Mesodermal cell (in vitro differentiated cells): ENCODE data around the gene AMBRA1.
A peak's percentile ranks its signal among the peaks of the same experiment; 100 is the strongest.

Experiments used
- H3K27ac ChIP-seq: 2 replicates; pipeline ENCODE4 v1.7.0; 2013; ENCODE audit warnings: mild to moderate bottlenecking, low read depth, low read length, moderate library complexity; ENCODE audit not compliant: severe bottlenecking
- H3K36me3 ChIP-seq: 2 replicates; pipeline ENCODE4 v1.7.1; 2013; ENCODE audit warnings: mild to moderate bottlenecking, low read length, moderate library complexity; ENCODE audit not compliant: control insufficient read depth, insufficient read depth
- H3K4me1 ChIP-seq: one replicate; pipeline ENCODE4 v1.7.1; 2013; ENCODE audit warnings: mild to moderate bottlenecking, low read length; ENCODE audit not compliant: insufficient read depth, control insufficient read depth, poor library complexity, severe bottlenecking
- H3K4me3 ChIP-seq: 2 replicates; pipeline ENCODE4 v1.7.0; 2013; ENCODE audit warnings: low read length, control low read depth, mild to moderate bottlenecking; ENCODE audit not compliant: insufficient read depth, poor library complexity, severe bottlenecking; ENCODE audit errors: extremely low read depth
- H3K9me3 ChIP-seq: 2 replicates; pipeline ENCODE4 v1.7.1; 2013; ENCODE audit warnings: mild to moderate bottlenecking, low read length, moderate library complexity; ENCODE audit not compliant: control insufficient read depth
- WGBS, 2 experiments: methylation state at CpG; one replicate each; pipeline ENCODE4 v1.1.5; 2013; ENCODE audit warnings: missing lambda C conversion rate in 2 of 2; ENCODE audit not compliant: insufficient coverage in 2 of 2; 5-methylcytosine and 5-hydroxymethylcytosine counted together

AMBRA1 gene

DNA sequence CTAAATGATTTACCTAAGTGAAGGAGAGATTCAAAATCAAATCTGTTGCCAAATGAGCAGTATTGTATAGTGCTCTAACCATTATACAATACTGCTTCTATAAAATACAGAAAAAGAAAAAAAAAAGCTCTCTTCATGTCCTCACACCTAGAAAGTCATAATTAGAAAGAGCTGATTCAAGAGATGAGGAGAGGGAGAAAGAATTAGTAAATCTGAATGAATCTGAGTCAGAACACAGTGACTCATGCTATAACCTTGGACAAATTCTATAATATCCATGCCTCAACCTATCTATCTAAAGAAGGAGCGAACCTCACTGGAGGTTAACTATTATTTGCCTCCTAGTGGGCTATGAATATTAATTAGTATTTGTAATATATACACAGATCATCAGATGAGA is 29.4 kb downstream of the AMBRA1 start:
- Histone ChIP-seq H3K4me3 (no peak overlapping the region), H3K4me1 (no peaks in the 10 kb centered on the region), H3K27ac (no peak overlapping the region), H3K9me3 (no peaks in the 10 kb centered on the region), H3K36me3 (no peaks in the 10 kb centered on the region)
- WGBS, 2 experiments, result no CpG with 5 or more reads among the region's 1 CpG

GRCh38 chr11:46562527-46562926 is 31.3 kb downstream of the AMBRA1 start:
- H3K4me3 ChIP-seq, result no peak overlapping the region
- no peak overlapping the region for H3K27ac ChIP-seq
- H3K4me1 ChIP-seq, result peaks cover 5% of the 10 kb centered on the region
- no peaks in the 10 kb centered on the region for H3K36me3 ChIP-seq
- 100% methylated on average over 3 of the region's 5 CpGs; no CpG with 5 or more reads in 1 of the 2 experiments for WGBS, 2 experiments
- H3K9me3 ChIP-seq, result no peaks in the 10 kb centered on the region

DNA sequence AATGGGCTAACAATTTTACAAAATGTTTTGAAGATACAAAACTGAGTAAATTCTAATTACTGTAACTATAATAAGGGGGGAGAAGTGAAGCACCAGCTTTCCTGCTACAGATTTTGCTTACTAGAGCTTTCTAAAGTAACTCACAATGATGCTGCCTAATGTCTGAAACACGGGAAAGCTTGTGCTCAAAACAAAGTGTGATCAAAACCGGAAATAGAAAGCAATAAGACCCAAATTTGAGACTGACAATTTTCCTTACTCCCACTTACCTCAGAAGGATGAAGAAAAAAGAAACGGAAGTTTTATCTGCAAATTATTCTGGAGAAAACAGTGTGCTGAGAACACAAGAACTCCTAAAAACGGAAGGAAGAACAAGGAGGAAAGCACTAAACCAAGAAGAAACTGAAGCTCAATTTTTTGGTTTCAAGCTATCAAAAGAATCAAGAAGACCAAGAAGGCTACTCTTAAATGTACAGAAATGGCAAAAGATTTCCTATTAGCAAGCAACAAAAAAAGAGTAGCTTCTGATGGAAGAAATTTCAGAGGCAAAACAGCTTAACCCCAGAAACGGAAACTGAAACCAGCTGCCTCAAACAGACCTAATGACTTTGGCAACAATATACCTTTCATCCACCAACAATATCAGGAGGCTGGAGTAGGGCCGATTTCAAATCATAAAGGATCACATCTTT is 33.4 kb downstream of the AMBRA1 start:
- no peaks in the 10 kb centered on the region for H3K36me3 ChIP-seq
- 93 to 95% methylated on average over 3 to 4 of the region's 6 CpGs for WGBS, 2 experiments
- no peak overlapping the region for H3K4me3 ChIP-seq
- H3K4me1 ChIP-seq, result peaks cover 9% of the 10 kb centered on the region
- H3K9me3 ChIP-seq, result no peaks in the 10 kb centered on the region
- H3K27ac ChIP-seq, result no peak overlapping the region

DNA sequence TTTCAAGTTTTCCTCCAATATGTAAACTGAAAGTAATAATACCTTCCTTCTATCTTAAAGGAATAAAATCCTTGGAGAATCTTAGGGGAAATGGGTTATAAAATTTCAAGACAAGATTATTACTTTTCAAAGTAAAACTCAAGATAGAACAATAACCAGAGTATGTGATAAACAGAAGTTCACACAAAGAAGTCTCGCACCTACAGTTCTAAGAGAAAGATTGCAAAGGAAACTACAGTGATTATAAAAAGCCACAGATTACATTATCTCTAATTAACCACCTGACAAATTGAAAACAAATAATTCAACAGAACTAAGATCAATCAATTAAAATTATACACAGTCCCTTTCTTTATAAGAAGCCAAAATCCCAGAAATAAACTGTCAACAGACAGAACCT is 34.0 kb downstream of the AMBRA1 start:
- Histone ChIP-seq H3K27ac (no peak overlapping the region), H3K36me3 (no peaks in the 10 kb centered on the region), H3K4me3 (no peak overlapping the region), H3K4me1 (peaks cover 15% of the 10 kb centered on the region), H3K9me3 (no peaks in the 10 kb centered on the region)
- WGBS, 2 experiments, result no CpG with 5 or more reads among the region's 1 CpG

GRCh38 chr11:46557684-46558151 is 36.1 kb downstream of the AMBRA1 start:
- H3K36me3 ChIP-seq, result no peaks in the 10 kb centered on the region
- 74 to 81% methylated on average over 5 of the region's 7 CpGs for WGBS, 2 experiments
- H3K4me3 ChIP-seq, result no peak overlapping the region
- peaks cover 28% of the 10 kb centered on the region for H3K4me1 ChIP-seq
- H3K27ac ChIP-seq, result peak overlapping the region; percentile 5
- no peaks in the 10 kb centered on the region for H3K9me3 ChIP-seq

DNA sequence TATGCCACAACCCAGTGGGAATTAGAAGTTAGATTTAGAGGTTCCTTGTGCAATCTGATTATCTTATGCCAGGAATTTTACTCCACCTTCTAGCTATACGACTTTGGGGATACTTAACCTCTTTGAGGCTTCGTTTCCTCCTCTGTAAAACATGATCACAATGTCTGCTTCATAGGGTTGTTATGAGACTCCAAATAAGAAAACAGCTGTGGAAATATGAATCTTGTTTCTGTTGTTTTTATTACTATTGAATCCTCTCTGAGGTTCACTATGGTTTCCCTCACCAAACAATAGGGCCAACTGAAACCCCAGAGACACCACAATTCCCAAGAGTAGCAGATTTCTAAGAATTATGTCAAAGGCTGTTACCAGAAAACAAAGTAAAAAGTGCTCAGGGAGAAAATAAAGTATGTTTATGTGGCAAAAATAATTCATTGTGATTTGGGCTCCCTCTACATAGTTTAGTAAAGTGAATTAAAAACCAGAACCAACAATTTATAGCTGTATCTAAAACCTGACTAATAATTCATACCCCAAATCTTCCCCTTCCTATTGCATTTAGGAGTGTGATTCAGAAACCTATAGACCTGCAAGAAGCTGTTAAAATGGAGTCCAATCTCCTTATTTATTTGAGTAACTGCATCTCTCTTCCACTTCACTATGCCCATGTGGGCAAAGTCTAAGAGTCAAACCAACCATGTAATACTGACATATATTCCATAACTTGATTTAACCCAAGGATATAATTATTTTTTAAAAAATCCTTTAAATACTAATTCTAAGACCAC is 38.4 kb downstream of the AMBRA1 start:
- Histone ChIP-seq H3K36me3 (no peaks in the 10 kb centered on the region), H3K9me3 (no peaks in the 10 kb centered on the region), H3K4me1 (peaks cover 28% of the 10 kb centered on the region), H3K27ac (no peak overlapping the region), H3K4me3 (no peak overlapping the region)
- no CpG with 5 or more reads among the region's 2 CpGs for WGBS, 2 experiments

DNA sequence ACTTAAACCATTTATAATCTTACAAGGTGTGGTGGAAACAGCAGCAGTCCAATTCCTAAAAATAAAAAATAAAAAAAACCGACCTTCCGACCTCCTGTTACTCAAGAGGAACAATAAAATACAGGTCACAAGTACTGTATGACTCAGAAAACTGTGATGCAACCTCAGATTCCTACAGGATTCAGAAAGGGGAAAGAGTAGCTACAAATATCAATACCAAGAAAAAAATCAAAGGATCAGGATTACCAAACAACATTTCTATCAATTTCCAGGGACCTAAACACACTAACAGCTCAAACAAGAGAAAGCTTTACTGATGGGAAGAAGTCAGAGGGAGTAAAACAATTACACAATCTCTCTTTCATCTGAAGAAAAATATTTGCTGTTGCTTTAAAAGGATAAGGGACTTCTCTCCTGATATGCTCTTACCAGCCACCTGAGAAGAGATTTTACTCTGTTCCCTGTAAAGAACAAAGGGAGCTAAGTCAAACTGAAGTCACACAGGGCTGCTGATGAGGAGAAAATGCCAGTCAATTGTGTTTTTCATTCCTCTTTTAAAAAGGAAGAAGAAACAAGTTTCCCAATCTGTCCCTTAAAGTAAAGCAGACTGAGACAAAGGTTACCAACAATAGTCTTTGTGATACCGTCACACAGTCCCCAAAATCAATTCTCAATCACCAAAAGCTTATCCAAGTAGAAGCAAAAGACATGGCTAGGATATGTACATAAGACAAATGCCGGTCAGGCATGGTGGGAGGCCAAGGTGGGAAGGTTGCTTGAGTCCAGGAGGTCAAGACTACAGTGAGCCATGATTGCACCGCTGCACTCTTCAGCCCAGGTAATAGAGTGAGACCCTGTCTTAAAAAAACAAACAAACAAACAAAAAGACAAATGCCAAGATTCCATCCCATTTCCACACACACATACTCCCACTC is 39.3 kb downstream of the AMBRA1 start:
- H3K4me1 ChIP-seq, result peaks cover 28% of the 10 kb centered on the region
- H3K9me3 ChIP-seq, result no peaks in the 10 kb centered on the region
- no peaks in the 10 kb centered on the region for H3K36me3 ChIP-seq
- no peak overlapping the region for H3K4me3 ChIP-seq
- WGBS, 2 experiments, result 75 to 100% methylated on average over 1 to 2 of the region's 5 CpGs
- H3K27ac ChIP-seq, result peak overlapping the region; percentile 87

DNA sequence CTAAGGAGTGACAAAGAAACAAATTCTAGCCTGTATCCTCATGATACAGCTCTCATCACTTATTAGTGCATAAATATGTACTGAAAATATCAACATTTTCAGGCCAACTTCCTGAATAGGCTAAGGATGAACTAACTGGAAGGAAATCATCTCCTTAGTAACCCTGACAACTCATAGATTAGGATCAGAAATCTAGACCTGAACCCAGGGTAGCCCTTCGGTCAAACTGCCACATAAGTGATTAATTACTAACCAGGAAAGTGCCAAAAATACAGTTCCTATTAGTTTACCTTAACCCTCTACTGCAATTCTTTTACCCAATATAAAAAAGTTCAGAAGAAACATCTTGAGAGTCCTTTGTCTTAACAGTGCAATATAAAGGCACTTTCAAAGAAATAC is 40.0 kb downstream of the AMBRA1 start:
- no peaks in the 10 kb centered on the region for H3K36me3 ChIP-seq
- H3K4me3 ChIP-seq, result no peak overlapping the region
- no peaks in the 10 kb centered on the region for H3K9me3 ChIP-seq
- H3K27ac ChIP-seq, result peak overlapping the region; percentile 87
- WGBS, 2 experiments, result 60 to 100% methylated on average over 1 of the region's 1 CpG
- H3K4me1 ChIP-seq, result peaks cover 28% of the 10 kb centered on the region

- Histone ChIP-seq H3K9me3 (no peaks in the 10 kb centered on the region), H3K27ac (no peak overlapping the region), H3K4me3 (no peak overlapping the region), H3K4me1 (peaks cover 20% of the 10 kb centered on the region), H3K36me3 (peaks cover 15% of the 10 kb centered on the region)
- WGBS, 2 experiments, result 100% methylated on average over 1 to 6 of the region's 7 CpGs
These were observed 42.6 kb downstream of the AMBRA1 start for GRCh38 chr11:46551261-46551660.

- Histone ChIP-seq H3K27ac (no peak overlapping the region), H3K4me1 (no peaks in the 10 kb centered on the region), H3K9me3 (no peaks in the 10 kb centered on the region), H3K4me3 (no peak overlapping the region), H3K36me3 (peaks cover 52% of the 10 kb centered on the region)
- WGBS, 2 experiments, result 100% methylated on average over 2 of the region's 5 CpGs; no CpG with 5 or more reads in 1 of the 2 experiments
These were observed 46.2 kb downstream of the AMBRA1 start for GRCh38 chr11:46547579-46547978.
